Renal pelvis (tissue), 4 donors: ENCODE measurements around the gene RNF8. TPM values are rescaled to one million over a fixed set of nuclear protein-coding genes. Genes with fewer than 3 reads are reported as not detected.

ENCODE experiments used
- DNase-seq: peaks from one replicate; pipeline ENCODE4 v3.0.0-alpha.2; 2013
- polyA plus RNA-seq, 3 donors: library from polyadenylated mRNA; unstranded; fragments of 120-200 nt; gene quantifications; one replicate each; pipeline ENCODE4 v1.2.1, GENCODE V29; 2013; ENCODE audit not compliant: insufficient read length in 3 of 3

Gene RNF8
- polyA plus RNA-seq, 3 donors: 26.6 to 31.2 (median 27.7) TPM

GRCh38 chr6:37351027-37351426 lies 2.8 kb upstream of the RNF8 start:
- DNase-seq: no peak

- DNase-seq: no peak
These were observed 1.4 kb upstream of the RNF8 start for GRCh38 chr6:37352384-37352783.

- DNase-seq: no peak
These were observed 972 bp downstream of the RNF8 start for GRCh38 chr6:37354526-37355384.

GRCh38 chr6:37357288-37357687 lies 3.5 kb downstream of the RNF8 start:
- DNase-seq: no peak

DNA sequence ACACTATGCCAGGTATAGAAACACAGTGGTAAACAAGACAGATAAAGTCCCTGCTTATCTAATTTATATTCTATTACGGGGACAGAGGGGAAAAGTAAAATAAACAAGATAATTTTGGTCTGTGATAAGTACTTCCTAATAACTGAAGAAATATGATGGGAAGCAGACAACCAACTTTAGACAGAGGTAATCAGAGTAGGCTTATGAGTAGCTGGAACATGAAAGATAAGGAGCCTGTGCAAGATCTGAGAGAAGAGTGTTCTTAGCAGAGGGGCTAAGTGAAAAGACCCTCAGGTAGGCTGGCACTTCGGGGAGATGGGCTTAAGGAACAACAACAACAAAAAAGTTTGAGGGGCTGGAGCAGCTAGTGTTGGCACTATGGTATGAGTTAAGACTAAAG lies 4.1 kb downstream of the RNF8 start:
- DNase-seq: no peak

DNA sequence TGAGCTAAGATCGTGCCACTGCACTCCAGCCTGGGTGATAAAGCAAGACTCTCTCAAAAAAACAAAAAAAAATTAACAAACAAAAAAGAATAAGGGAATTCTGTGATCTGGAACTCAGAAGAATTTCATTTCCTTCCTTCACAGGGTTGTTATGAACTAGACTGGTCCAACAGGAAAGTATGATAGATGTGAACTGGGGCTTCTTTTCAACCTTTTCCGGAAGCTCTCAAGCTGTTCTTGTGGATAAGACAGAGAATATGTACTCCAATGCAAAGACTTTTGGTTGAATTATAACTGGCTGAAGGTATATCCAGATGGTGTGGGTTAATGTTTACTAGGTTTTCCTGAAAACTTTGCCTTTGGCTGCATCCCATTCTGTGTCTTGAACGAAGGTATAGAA lies 5.3 kb downstream of the RNF8 start:
- DNase-seq: no peak

GRCh38 chr6:37362101-37362828 lies 8.5 kb downstream of the RNF8 start:
- no peak for DNase-seq

DNA sequence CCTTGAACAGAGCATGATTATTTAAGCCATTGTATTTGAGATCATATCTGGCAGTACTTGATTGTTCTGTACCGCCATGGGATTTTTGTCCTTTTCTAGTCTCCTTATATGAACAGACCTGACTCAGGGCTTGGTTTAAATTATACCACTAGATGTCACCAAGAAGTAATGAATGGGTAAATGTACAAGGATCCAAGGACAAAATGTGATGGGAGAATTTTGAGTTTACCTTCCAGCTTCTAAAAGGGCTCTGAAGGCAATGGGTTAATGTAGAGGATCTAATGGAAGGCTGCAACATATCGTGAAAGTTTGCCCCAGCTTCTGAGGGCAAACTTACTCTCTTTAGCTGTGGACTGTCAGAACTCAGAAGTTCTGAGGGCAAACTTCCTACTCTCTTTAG lies 12.0 kb downstream of the RNF8 start:
- DNase-seq: no peak

GRCh38 chr6:37366910-37367309 lies 13.1 kb downstream of the RNF8 start:
- DNase-seq: no peak

- DNase-seq: no peak
These were observed 15.2 kb downstream of the RNF8 start for GRCh38 chr6:37368961-37369320.

- no peak for DNase-seq
These were observed 15.8 kb downstream of the RNF8 start for GRCh38 chr6:37369321-37370201.

GRCh38 chr6:37371154-37372083 lies 17.6 kb downstream of the RNF8 start:
- no peak for DNase-seq

DNA sequence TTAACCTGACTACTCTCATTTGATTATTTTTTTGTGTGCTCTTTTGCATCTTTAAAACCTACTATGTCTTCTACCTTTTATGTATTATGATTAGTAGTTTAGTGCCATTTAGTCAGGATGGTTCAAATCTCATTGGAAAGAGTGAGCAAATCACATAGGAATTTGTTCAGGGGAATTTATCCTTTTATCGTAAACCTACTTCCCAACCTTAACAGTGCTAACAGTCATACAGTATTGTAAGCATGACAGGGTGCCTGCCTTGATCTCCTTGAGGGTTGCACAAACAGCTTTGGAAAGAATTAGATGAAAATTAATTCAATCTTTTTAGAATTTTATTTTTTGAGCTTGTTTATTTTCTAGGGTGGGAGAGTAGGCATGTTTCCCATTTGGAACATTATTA lies 18.3 kb downstream of the RNF8 start:
- DNase-seq: no peak

DNA sequence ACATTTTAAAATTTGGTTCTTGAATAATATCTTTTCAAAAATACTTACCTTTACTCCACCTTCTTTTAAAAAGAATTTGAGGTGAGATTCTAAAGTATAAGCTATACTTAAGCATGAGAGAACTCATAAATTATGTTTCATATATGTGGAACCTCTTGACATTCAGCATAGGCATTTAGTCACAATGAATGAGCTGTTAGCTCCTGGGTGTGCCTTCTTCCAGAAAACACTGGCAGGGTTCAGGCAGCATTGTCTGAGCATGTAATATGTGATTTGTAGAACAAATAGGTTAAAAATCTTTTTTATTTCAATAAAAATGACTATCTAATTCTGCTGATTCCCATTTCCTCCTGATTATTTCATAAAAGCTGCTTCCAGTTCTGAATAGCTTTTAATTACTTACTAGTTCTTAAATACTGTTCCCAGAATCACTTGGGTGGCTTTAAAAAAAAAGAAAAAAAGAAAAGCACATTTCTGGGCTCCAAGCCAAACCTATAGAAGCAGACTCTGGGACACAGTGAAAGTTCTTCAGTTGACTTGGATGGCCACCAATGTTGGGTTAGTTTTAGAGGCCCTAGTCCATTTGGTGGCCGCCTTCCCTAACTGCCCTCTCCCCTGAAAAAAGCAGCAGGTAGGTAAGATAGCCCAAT lies 20.2 kb downstream of the RNF8 start:
- no peak for DNase-seq

DNA sequence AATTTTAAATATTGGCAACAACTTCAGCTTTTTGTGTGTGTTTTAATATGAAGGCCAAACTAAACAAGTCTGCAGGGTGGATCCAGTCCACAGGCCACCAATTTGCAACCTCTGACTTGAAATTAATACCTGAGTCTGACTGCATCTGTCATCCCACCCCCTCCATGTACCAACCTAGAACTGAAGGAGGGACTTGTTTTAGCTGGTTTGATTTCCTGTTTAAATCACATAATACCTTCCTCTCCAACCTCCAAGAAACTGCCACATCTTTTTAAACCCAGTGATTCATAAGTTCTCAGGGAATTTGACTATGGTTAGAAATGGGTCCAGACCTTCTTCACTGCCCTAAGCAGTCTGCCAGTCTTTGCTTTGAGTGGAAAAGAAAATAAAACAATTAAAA lies 21.6 kb downstream of the RNF8 start:
- DNase-seq: no peak

GRCh38 chr6:37376078-37376743 lies 22.4 kb downstream of the RNF8 start:
- DNase-seq: no peak

GRCh38 chr6:37381579-37381978 lies 27.8 kb downstream of the RNF8 start:
- DNase-seq: peak; percentile 47

- no peak for DNase-seq
These were observed 29.4 kb downstream of the RNF8 start for GRCh38 chr6:37382994-37383765.

GRCh38 chr6:37388578-37388977 lies 34.8 kb downstream of the RNF8 start:
- no peak for DNase-seq
